Thoracic aorta (tissue), 2 donors: ENCODE data around the gene MYO5B. TPM values are rescaled to one million over a fixed set of nuclear protein-coding genes. Genes with fewer than 3 reads are reported as not detected.

Experiments
- ATAC-seq: fragments of 150-250 bp; one replicate; pipeline ENCODE4 v1.8.0; 2017; ENCODE audit warnings: low read depth; ENCODE audit not compliant: insufficient number of reproducible peaks, low FRiP score
- DNase-seq: peaks from one replicate; pipeline ENCODE4 v3.0.0-alpha.2; 2020; ENCODE audit warnings: low spot score
- H3K27ac ChIP-seq, 2 donors: fragments of 200-600 bp; sonication (generic); 1 replicate in 1 of 2; 2 replicates in 1 of 2; pipeline ENCODE4 v1.5.1; 2016; ENCODE audit warnings: mild to moderate bottlenecking in 2 of 2, moderate library complexity in 2 of 2
- H3K27me3 ChIP-seq: fragments of 200-600 bp; sonication (generic); replicated peaks from 2 replicates; pipeline ENCODE4 v1.6.0; 2016; ENCODE audit warnings: mild to moderate bottlenecking; ENCODE audit not compliant: insufficient read depth
- H3K36me3 ChIP-seq: fragments of 200-600 bp; sonication (generic); one replicate; pipeline ENCODE4 v1.5.1; 2016
- H3K4me1 ChIP-seq, 2 donors: fragments of 200-600 bp; sonication (generic); 1 replicate in 1 of 2; 2 replicates in 1 of 2; pipeline versions ENCODE4 v1.5.1 to v1.6.0; 2016; ENCODE audit warnings: low read depth in 2 of 2, mild to moderate bottlenecking in 1 of 2; ENCODE audit not compliant: control insufficient read depth in 1 of 2
- H3K4me3 ChIP-seq: fragments of 200-600 bp; sonication (generic); 2 replicates; pipeline ENCODE4 v1.5.1; 2016; ENCODE audit warnings: mild to moderate bottlenecking
- H3K9me3 ChIP-seq: fragments of 200-600 bp; sonication (generic); 2 replicates; pipeline ENCODE4 v1.5.1; 2016
- total RNA-seq, 2 donors: library from RNA; depleted of rRNA; stranded (reverse); fragments of >200 nt; gene quantifications; one replicate each; pipeline versions ENCODE4 v1.1.0 to v1.2.3, GENCODE V29; 2016
- TF ChIP-seq, protein P1 (sequence below): fragments of 200-600 bp; sonication (generic); IDR thresholded peaks from one replicate; pipeline ENCODE4 v1.5.1; 2019; ENCODE audit warnings: antibody characterized with exemption

Gene MYO5B
- total RNA-seq, 2 donors from 2014 or later: 8.3 to 13.5 TPM

GRCh38 chr18:49853436-49853835 is 341.5 kb downstream of the MYO5B start:
- Histone ChIP-seq H3K4me1 (no peaks in the 10 kb centered on the region), H3K4me3 (no peak overlapping the region), H3K9me3 (no peaks in the 10 kb centered on the region), H3K36me3 (no peaks in the 10 kb centered on the region), H3K27ac (no peak overlapping the region), H3K27me3 (no peaks in the 10 kb centered on the region)
- no peak for ATAC-seq
- no peak for DNase-seq
- TF ChIP-seq, protein P1, sequence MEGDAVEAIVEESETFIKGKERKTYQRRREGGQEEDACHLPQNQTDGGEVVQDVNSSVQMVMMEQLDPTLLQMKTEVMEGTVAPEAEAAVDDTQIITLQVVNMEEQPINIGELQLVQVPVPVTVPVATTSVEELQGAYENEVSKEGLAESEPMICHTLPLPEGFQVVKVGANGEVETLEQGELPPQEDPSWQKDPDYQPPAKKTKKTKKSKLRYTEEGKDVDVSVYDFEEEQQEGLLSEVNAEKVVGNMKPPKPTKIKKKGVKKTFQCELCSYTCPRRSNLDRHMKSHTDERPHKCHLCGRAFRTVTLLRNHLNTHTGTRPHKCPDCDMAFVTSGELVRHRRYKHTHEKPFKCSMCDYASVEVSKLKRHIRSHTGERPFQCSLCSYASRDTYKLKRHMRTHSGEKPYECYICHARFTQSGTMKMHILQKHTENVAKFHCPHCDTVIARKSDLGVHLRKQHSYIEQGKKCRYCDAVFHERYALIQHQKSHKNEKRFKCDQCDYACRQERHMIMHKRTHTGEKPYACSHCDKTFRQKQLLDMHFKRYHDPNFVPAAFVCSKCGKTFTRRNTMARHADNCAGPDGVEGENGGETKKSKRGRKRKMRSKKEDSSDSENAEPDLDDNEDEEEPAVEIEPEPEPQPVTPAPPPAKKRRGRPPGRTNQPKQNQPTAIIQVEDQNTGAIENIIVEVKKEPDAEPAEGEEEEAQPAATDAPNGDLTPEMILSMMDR: no peak

GRCh38 chr18:49853011-49853410 is 341.9 kb downstream of the MYO5B start:
- Histone ChIP-seq H3K4me1 (no peaks in the 10 kb centered on the region), H3K27me3 (no peaks in the 10 kb centered on the region), H3K9me3 (no peaks in the 10 kb centered on the region), H3K4me3 (no peak overlapping the region), H3K36me3 (no peaks in the 10 kb centered on the region), H3K27ac (no peak overlapping the region)
- TF ChIP-seq, protein P1: no peak
- ATAC-seq: no peak
- no peak for DNase-seq

- Histone ChIP-seq H3K9me3 (no peaks in the 10 kb centered on the region), H3K27me3 (no peaks in the 10 kb centered on the region), H3K4me3 (no peak overlapping the region), H3K36me3 (no peaks in the 10 kb centered on the region), H3K4me1 (no peaks in the 10 kb centered on the region), H3K27ac (no peak overlapping the region)
- TF ChIP-seq, protein P1: no peak
- ATAC-seq: no peak
- no peak for DNase-seq
Measured at GRCh38 chr18:49851624-49852023, 343.3 kb downstream of the MYO5B start.

DNA sequence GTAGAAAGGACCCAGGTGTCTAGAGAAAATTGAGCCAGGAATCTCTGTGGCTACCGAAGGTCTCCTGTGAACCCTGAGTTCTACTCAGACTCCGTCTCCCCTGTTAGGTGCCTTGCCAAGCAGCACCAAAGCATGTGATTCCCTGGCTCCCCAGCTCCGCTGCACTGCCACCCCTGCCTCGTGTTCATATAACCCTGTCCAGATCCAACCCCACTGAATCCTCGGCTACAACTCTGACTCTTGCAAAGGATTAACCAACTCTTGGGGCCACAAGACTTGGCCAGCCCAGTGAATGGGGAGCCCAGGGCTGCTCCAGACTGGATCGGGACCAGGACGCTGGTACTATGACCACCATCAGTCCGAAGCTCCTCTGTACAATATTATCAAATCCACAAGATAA is 344.3 kb downstream of the MYO5B start:
- H3K27me3 ChIP-seq: no peaks in the 10 kb centered on the region
- ATAC-seq (no peak), DNase-seq (no peak)
- no peak overlapping the region for H3K4me3 ChIP-seq
- TF ChIP-seq, protein P1: no peak
- H3K9me3 ChIP-seq: no peaks in the 10 kb centered on the region
- H3K4me1 ChIP-seq: no peaks in the 10 kb centered on the region
- H3K36me3 ChIP-seq: no peaks in the 10 kb centered on the region
- H3K27ac ChIP-seq: no peak overlapping the region

- no peak for ATAC-seq
- no peaks in the 10 kb centered on the region for H3K9me3 ChIP-seq
- no peak overlapping the region for H3K27ac ChIP-seq
- no peaks in the 10 kb centered on the region for H3K4me1 ChIP-seq
- H3K27me3 ChIP-seq: no peaks in the 10 kb centered on the region
- DNase-seq: no peak
- no peaks in the 10 kb centered on the region for H3K36me3 ChIP-seq
- H3K4me3 ChIP-seq: no peak overlapping the region
- TF ChIP-seq, protein P1: no peak
Measured at GRCh38 chr18:49849331-49850217, 345.4 kb downstream of the MYO5B start.
